Fibroblast of mammary gland (primary cell): ENCODE results near the gene MEF2B.
A peak's percentile ranks its signal among the peaks of the same experiment; 100 is the strongest.

Experiments used
- DNase-seq: peaks from one replicate; pipeline ENCODE4 v3.0.0-alpha.2; 2010; ENCODE audit warnings: low read depth
- H3K4me3 ChIP-seq: 2 replicates; pipeline ENCODE4 v1.5.1; 2011; ENCODE audit warnings: low read depth, mild to moderate bottlenecking, low read length, moderate library complexity; ENCODE audit not compliant: control insufficient read depth
- CTCF ChIP-seq: conservative IDR thresholded peaks from 2 replicates; pipeline ENCODE4 v1.5.1; 2011; ENCODE audit warnings: low read depth, low read length, inconsistent platforms; ENCODE audit not compliant: control insufficient read depth, insufficient read depth

Gene MEF2B

GRCh38 chr19:19123386-19123785 is 46.7 kb downstream of the MEF2B start:
- no peak for TF ChIP-seq CTCF
- no peak overlapping the region for H3K4me3 ChIP-seq
- DNase-seq, result no peak

DNA sequence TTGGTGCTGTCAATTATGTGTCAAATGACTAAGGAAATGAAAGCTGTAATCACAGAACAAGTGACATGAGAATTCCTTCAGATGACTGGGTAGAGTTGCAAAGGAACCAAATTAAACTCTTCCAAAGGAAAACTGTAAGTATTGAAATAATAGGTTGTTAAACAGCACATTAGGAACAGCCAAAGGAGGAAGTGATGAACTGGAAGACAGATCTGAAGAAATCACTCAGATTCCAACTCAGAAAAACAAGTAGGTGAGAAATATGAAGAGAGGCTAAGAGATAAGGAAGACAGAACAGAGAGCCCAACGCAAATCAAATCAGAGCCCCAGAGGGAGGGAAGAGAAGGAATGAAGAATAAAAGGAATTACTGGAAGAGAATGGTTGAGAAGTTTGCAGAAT is 47.2 kb downstream of the MEF2B start:
- H3K4me3 ChIP-seq, result no peak overlapping the region
- no peak for DNase-seq
- no peak for TF ChIP-seq CTCF

GRCh38 chr19:19121371-19121770 is 48.7 kb downstream of the MEF2B start:
- no peak for TF ChIP-seq CTCF
- DNase-seq, result no peak
- H3K4me3 ChIP-seq, result no peak overlapping the region

- peak; percentile 71 for DNase-seq
- no peak overlapping the region for H3K4me3 ChIP-seq
- no peak for TF ChIP-seq CTCF
Observed at GRCh38 chr19:19120308-19121231, 49.5 kb downstream of the MEF2B start.

DNA sequence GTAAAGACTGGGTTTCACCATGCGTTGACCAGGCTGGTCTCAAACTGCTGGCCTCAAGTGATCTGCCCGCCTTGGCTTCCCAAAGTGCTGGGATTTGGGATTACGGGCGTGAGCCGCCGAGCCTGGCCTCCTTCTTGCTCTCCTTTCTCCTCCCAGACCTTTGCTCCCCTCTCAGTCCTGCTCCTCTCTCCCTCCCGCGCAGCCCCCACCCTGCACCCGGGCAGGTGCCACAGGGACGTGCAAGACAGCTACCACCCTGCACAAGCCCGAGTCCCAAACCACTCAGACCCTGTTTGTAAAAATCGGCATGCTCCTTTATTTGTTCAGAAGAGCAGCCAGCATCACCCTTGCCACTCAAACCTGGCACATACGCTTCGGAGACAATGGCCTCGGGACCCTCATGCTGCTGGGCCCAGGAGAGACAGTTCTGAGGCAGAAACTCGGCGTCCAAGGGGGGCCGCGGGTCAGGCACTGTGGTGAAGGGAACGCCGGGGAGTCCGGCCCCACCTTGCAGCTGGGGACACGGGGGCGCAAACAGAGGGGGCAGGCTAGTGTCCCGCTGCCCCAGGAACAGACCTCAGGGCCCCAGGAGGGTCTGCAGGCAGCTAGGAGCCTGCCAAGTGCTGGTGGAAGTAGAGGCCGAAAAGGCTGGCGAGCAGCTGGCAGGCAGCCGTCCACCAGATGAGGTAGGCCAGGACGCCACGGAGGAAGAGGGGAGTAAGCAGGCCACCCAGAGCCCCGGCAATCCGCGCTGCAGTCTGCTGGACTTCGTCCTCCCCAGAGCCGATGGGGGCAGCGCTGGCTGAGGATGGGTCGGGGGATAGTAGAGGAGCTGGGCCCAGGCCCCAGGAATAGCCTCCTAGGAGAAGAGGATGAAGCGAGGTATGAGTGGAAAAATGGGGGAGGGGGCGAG is 50.5 kb downstream of the MEF2B start:
- no peak for DNase-seq
- TF ChIP-seq CTCF, result no peak
- no peak overlapping the region for H3K4me3 ChIP-seq

GRCh38 chr19:19115954-19116353 is 54.1 kb downstream of the MEF2B start:
- DNase-seq, result peak; percentile 25
- H3K4me3 ChIP-seq, result no peak overlapping the region
- peak; percentile 57 for TF ChIP-seq CTCF
